ENCODE measurements around the gene EGR2.

The EGR2 gene

DNA sequence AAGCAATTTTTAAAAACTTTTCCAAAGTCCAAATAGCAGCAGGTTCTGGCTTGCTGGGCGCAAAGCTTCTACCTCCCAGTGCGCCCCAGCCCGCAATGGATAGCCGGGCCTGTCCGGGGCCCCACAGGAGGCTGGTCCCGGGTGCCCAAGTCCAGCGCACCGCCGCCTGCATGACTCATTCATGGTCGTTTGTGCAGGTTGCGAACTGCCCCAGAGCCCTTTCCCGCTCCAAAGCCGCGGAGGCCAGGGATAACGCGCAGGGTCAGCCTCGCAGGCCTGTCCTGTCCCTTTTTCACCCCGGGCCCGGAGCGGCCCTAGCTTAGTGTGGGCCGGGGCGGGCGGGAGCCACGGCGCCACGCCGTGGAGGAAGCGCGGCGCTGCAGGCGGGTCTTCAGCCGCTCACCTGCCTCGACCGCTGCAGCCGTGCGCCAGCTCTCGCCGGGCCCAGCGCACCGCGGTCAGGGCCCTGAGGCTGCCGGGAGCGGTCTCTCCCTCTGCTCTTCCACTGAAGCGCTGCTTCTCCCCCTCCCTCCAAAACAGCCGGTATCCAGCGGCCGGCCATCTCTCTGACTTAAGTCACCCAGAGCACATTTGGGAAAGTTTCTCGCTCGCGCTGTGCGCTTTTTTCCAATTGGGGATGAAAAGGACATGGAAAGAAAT is 1.7 kb upstream of the EGR2 start:
- DNase-seq (ENCODE audit: low spot score), result peak; percentile 72

DNA sequence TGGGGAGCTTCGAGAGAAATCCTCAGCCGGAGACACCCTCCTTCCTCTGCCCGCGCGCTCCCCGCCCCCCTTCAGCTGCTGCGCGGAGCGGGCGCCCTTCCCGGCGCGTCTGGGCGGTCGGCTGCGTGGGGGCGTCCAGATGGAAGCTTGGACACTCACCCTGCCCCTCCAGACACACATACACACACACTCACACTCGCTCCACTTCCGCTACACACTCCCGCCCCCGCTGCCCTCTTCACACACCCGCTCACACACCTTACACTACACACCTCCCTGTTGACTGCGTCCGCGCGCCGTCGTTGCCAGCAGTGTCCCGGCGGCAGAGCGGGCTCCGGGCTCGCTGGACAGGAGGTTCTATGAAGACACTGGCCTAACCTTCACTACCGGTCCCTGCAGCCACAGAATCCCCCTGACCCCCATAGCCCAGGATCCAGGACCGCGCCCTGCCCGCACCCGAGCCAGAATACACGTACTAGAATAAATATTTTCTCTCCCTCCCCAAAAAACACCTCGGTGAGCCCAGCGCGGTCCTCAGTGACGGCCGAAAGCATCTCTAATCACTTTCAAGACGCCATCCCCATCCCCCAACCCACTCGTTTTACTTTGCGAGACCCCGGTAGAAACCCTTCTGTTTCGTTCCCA is 1.1 kb upstream of the EGR2 start:
- peak; percentile 70 for DNase-seq (ENCODE audit: low spot score)

DNA sequence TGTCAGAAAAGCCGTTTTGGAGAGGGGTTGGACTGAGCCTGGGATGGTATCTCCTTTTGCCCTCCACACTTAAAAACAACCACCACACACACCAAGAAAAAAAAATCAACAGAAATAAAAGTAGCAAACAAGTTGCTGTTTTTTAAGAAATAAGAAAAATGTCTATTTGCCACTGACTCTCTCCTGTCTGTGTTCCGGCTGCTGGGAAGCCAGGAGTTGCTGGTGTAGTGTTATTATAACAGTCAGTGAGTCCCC is 163 bp downstream of the EGR2 start:
- no peak for DNase-seq (ENCODE audit: low spot score)

DNA sequence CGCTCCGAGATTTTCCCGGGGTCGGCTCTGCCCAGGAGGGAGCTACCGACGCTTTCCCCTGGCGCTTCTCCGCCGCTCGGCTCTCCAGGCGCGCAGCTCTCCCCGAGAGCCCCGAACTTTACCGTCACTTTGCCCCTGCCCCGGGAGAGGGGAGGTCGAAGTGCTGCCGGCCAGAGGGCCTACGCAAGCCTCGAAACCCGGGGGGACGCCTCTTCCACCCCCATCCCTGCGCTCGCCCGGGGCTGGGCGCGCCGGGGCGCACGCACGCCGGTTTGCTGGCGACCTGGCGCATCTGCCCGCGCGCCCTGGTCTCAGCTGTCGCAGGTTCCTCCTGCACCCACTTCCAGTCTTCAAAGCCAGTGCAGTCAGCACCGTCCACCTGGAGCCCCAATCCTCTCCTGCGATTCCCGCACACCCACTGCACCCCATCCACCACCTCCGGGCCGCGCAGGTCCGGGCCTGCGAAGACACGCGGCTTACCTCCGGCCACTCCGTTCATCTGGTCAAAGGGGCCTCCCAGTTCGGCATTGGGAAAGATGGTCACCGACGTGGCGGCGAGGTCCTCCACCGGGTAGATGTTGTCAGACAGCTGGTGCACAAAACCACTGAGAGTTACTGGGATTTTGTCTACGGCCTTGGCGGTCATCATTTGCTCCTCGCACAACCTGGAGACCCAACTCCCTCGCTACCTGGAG is 638 bp downstream of the EGR2 start:
- no peak for DNase-seq (ENCODE audit: low spot score)

DNA sequence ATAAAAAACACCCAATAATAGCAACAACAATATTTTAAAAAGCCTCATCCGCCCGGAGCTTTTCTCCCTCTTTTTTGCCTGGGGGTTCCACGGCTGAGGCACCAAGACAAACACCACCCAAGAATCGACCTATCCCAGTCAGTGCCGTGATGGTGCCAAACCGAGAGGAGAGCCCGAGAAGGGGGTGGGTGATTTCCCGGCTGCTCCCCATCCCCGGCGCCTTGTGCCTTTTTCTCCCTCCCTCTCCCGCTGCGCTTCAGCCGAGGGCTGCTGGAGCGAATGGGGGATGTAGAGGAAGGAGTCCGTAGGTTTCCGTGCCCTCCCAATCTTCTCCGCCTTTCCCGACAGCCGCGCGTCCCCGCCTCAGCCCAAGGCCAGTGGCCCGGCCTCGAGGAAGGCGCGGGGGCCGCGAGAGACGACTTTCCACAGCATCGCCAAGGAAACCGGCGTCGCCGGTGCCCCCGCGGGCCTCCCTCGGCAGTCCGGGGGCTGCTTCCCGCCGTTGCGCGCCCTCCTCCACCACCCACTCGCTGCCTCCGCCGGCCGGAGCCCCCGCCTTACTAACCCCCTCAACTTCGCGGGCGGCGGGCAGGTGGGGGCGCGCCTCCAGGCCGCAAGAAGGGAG is 1.3 kb downstream of the EGR2 start:
- DNase-seq (ENCODE audit: low spot score), result no peak

DNA sequence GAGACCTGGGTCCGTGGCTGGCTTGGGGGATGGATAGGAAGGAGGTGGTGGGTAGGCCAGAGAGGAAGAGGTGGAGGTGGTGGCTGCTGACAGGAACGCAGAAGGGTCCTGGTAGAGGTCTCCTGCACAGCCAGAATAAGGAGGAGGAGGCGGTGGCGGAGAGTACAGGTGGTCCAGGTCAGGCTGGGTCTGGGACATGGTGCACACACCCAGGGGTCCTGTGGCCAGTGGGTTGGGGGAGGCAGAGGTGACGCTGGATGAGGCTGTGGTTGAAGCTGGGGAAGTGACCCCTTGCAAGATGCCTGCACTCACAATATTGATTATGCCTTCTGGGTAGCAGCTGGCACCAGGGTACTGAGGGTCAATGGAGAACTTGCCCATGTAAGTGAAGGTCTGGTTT is 2.2 kb downstream of the EGR2 start:
- no peak for DNase-seq (ENCODE audit: low spot score)

DNA sequence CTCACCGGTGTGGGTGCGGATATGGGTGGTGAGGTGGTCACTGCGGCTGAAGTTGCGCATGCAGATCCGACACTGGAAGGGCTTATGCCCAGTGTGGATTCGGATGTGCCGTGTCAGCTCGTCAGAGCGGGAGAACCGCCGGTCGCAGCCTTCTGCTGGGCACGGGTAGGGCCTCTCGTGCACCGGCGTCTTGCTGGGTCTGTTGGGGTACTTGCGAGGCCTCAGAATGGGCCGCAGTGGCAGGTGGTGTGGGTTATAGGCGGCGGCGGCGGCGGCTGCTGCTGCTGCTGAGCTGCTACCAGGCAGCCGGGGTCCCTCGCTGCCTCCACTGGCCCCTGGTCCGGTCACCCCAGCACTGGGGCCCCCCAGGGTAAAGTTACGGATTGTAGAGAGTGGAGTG is 2.7 kb downstream of the EGR2 start:
- DNase-seq (ENCODE audit: low spot score), result no peak

DNA sequence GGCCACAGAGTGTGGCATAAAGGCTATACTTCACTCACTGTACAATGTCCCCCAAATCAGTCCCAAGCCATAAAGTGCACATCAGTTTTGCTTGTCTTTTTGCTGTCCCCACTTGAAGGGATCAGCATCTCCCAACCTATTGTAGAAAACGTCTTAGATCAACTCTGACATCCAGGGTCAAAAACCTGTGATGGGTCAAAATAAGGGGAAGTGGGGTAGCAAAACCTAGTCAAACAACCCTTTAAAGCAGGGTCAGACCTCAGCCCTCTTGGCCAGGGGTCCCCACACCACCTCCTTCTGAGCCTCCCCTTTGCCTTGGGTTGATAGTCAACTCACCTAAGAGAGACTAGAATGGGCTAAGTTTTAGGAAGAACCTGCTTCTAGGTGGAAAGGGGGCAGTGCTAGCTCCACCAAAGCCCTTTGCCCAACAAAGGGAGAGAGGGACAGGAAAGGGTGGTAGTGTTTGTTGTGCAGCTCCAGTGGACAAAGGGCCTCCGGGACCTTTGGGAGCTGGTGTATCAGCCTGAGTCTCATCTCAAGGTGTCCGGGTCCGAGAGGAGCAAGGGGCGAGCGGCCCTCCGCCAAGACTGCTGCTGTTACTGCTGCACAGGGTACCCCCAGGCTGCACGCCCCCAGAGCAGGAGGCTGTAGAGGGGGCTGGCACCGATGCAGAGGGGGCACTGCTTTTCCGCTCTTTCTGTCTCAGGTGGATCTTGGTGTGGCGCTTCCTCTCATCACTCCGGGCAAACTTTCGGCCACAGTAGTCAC is 3.3 kb downstream of the EGR2 start:
- no peak for DNase-seq (ENCODE audit: low spot score)

DNA sequence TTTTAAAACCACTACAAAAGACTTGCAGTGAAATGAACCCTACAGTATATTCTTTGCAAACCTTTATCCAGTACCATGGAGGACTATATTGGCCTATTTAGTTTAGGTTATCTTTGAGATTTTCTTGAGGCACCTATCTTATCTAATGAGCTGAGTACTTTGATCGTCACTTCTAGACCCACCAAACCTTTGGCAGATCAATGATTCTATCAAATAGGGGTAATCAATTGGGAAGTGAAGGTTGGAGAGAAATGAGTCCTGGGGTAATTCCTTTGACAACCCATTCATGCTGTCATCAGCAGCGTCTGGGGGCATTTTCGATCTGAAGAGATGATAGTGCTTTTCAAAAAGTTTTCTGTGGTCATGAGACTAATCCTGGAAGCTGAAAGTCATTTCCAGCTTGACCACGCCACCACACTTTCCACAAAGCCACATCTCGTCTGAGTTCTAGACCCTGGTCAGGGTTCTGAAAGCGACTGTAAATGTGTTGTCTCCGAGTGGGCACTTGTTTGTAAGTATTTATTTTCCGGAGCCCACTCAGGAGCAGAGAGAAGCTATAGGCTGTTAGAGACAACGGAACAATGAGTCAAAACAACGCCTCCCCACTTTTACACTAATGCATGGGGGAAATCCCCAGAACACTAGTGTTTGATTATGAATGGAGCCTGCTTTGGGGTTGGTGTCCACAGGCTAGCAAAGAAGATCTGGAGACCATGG is 4.8 kb downstream of the EGR2 start:
- no peak for DNase-seq (ENCODE audit: low spot score)

DNA sequence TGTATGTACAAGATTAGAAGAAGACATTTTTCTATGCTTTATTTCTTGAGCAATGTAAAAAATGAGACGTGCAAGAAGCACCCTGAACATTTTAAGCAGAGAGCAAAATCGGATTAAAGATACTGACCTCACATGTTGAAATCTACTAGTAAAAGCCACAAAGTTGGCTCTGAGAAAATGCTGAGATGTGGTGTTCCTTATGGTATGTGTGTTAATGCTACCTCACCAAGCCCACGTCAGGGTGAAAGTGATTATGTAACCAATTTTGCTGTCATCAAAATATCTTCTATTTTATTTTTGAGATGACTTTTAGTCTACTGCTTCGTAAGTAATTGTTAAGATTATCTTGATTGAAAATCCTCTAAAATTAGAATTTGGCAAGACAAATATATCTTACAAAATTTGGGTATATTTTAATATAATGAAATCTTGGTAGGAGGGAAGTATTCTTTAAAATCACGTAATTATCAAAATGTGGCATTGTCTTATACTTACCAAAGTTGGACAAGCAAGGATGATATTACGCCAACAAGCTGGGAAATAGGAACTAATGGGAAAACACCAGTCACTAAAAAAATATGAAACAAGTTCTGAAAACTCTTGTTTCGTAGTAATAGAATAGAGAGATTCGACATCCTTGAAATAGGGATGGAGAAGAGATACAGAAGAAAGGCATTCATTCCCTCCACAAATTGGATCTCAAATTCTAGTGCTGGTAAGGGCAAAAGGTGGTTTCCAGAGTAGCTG is 5.8 kb downstream of the EGR2 start:
- DNase-seq (ENCODE audit: low spot score), result no peak

DNA sequence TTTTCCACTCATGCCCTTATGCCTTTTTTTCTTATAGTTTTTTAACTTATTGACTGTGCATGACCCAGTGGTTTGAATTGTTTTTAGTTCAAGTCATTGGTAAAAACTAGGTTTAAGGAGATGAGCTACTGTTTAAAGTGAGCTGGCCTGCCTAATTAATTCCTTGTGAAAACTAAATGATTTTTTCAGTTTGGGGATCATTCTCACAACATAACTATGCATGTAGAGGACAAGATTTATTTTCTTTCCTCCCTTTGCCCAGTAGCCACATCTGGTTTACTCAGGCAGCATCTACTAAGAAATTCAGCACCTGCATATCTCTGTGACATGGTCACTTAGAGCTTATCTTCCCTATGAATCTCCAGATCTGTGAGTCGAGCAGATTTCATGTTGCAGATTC is 9.9 kb downstream of the EGR2 start:
- DNase-seq (ENCODE audit: low spot score), result peak; percentile 43

DNA sequence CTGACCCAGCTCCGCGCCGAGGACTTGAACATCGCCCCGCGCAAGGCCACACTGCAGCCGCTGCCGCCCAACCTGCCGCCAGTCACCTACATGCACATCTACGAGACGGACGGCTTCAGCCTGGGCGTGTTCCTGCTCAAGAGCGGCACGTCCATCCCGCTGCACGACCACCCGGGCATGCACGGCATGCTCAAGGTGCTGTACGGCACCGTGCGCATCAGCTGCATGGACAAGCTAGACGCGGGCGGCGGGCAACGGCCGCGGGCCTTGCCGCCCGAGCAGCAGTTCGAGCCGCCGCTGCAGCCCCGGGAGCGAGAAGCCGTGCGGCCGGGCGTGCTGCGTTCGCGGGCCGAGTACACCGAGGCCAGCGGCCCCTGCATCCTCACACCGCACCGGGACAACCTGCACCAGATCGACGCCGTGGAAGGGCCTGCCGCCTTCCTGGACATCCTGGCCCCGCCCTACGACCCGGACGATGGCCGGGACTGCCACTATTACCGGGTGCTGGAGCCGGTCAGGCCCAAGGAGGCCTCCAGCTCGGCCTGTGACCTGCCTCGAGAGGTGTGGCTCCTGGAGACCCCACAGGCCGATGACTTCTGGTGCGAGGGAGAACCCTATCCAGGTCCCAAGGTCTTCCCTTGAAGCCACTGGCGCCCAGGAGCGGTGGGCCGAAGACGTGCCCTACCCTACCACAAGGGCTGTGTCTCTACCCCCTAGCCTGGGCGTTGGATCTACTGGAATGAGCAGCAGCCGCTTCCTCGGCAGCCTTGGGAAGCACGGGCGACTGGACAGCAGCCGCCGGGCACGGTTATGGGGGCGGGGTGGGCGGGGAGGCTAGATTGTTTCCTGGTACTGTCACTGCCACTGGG is 10.7 kb downstream of the EGR2 start:
- peak; percentile 68 for DNase-seq (ENCODE audit: low spot score)

DNA sequence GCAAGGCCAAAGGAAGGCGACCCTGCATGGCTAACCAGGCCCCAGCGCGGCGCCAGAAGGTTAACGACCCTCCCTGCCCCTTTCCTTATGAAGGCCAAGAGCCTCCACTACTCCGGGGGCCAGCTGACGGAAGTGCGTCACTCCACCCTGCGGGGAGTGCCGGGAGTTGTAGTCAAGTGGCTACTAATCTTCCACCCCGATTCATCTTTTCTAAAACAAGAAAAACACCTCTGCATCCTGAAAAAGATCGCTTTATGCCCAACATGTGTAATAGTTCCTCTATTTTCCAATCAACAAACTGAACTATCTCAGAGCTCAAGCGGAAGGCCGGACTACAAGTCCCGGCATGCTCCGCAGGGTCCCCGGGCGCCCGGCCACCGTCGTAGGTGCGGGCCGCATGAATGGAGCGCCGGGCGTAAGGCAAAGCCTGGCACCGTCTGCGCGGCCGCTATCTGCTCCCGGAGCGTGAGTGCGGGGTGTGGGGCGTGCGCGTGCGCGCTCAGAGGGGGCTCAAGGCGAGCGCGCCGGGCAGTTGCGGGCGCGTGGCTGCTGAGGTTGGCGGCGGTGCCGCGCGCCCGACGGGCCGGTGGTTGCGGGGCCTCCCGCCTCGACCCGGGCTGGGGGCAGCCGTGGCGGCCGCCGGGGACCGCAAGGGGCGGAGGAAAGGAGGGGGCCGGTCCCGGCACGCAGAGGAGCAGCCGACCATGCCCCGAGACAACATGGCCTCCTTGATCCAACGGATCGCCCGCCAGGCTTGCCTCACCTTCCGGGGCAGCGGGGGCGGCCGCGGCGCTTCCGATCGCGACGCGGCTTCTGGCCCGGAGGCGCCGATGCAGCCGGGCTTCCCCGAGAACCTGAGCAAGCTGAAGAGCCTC is 11.6 kb downstream of the EGR2 start, which contains the start of gene ADO:
Gene ADO (plus strand): TSS at position 365 of the 875 bp plus-strand sequence. CDS start 340 bp downstream, at position 705.
- DNase-seq (ENCODE audit: low spot score), result peak; percentile 84

DNA sequence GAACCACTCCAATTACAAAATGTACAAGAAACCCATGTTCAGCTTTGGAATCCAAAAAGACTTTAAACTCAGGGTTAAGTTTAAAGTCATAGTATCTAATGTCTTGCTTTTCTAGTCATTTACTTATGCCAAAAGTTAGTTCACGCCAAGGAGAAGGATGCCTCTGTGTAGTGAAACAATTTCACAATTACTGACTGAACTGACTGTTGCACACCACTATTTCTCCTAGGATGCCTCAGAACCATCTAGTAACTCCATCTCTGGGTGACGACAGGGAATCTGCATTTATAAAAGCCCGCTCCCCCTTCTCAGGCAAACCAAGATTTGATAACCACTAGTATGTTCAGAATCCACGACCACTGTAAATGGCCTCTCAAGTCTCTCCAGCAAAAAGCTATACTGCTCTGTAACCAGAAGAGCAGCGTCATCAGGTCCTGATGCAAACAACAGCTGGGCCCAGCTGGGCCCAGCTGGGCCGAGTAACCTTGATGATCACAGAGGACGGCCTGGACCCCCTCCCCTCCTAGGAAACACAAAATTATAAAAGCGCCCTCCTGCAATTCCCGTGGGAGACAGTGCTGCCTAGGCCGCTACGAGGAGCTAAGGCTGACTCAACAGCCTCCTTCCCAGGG is 12.3 kb downstream of the EGR2 start:
- DNase-seq (ENCODE audit: low spot score), result peak; percentile 11

DNA sequence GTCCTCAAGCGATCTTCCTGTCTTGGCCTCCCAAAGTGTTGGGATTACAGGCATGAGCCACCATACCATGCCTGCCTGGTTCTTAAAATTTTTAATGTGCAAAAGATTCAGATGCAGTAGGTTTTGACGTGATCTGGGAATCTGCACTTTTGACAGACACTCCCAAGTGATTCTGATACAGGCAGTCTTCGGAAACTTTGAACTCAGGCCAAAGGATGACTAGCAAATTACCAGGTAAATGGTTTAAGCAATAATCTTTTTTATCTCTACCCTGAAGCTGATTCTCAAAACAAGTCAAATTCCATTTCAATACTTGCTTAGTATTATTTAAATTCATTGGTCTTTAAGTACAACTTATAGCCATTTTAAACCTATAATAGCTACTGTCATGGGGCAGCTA is 14.3 kb downstream of the EGR2 start:
- DNase-seq (ENCODE audit: low spot score), result no peak

DNA sequence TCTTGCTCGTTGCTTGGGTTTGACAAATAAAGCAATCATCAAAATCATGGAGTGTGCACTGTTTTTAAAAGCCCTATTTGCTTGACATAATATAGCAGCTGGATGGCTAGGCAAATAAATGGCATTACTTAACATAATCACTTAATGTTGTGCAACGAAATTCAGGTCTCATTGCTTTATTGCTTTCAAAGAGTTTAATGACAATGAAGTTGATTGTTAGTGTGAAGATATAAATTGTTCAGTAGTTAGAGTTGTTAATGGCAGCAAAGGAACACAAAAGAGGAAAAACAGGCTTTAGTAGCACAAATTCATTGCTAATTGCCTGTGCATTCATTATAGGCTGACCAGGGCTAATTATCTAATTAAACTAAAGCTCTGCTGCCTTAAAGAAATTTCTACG is 19.3 kb downstream of the EGR2 start:
- DNase-seq (ENCODE audit: low spot score), result no peak

DNA sequence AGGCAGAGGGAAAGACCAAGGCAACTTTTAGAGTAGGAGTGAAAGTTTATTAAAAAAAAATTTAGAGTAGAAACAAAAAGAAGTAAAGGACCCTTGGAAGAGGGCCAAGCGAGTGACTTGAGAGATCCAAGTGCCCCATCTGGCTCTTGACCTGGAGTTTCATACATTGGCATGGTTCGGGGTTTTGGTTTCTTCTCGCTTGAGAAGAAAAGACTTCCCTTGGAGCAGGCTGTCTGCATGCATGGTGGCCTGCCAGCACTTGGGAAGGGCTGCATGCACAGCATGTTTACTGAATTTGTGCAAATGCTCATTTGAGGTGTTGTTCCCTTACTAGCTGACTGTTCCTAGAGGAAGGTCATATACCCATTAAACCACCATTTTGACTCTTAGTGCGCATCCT is 20.4 kb downstream of the EGR2 start:
- no peak for DNase-seq (ENCODE audit: low spot score)

DNA sequence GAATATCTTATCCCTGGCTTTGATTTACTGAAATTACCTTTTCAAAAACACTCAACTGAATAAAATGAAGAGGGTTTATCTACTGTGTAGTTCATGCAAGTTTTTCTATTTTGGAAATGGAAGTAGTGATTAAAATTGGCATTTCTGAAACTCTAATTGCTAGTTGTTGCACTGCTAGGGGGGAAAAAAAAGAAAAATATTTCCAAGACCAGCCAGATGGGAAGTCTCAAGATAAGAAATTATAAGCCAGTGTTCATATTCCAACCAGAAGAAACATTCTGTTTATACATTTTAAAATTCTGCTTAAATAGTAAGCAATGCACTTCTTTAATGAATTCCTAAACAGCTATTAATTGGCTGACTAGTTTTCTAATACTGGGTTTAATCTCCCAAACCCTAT is 21.1 kb downstream of the EGR2 start:
- DNase-seq (ENCODE audit: low spot score), result no peak

DNA sequence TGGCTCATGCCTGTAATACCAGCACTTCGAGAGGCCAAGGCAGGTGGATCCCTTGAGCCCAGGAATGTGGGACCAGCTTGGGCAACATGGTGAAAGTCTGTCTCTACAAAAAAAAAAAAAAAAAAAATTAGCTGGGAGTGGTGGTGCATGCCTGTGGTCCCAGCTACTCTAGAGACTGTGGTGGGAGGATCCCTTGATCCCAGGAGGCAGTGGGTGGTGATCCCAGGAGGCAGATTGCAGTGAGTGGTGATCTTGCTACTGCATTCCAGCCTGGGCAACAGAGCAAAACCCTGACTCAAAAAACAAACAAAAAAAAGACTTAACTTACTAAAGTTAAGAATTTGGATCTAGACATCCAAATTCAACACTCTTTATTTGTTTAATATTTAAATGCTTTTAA is 21.9 kb downstream of the EGR2 start:
- no peak for DNase-seq (ENCODE audit: low spot score)
